ENCODE data around the gene TMEM255A.
"Not testable (repeated sequence)": the region's sequence is repeated elsewhere in the genome, so short reads cannot be mapped to it uniquely, and the experiment has no call there.

TMEM255A gene

GRCh38 chrX:120310861-120311726 is at the start of gene TMEM255A:
Gene TMEM255A (minus strand): TSS chrX:120311461. CDS start chrX:120311309, 152 bp downstream.
- no peak for DNase-seq (ENCODE audit: low read depth)

DNA sequence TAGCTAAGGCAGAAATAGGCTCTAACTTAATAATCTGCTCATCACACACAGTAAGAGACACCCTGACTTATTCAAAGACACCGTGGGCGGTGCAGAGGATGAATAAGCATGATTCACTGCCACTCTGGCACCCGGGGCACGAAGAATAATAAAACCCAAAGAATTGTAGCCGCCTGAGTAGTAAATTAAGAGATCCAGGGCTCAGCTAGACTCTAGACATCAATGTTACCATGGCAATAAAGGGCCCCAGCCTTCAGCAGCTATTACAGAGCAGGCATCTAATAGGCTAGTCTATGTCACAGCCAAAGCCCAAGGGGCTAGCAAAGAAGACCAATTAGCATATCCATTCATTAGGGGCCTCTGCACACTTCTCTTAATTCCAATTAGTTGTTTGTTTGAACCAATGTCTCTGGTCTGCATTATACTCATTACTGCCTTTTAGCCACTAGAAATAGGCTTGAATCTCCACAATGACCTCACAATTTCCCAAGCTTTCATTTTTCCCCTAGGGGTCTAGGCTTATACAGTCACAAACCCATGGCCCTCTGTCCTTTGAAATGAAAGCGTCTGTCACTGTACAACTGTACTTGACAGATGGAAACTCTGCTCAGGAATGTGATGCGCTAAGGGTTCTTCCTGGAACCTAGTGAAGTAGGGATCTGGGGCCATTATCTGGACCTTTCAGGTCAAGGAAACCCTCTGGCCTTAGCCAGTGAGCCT is 47.6 kb upstream of the TMEM255A start:
- DNase-seq (ENCODE audit: low read depth): peak; percentile 72

- DNase-seq (ENCODE audit: low read depth): no peak
Measured at GRCh38 chrX:120357186-120357585, 45.9 kb upstream of the TMEM255A start.

GRCh38 chrX:120356084-120356483 is 44.8 kb upstream of the TMEM255A start:
- no peak for DNase-seq (ENCODE audit: low read depth)

DNA sequence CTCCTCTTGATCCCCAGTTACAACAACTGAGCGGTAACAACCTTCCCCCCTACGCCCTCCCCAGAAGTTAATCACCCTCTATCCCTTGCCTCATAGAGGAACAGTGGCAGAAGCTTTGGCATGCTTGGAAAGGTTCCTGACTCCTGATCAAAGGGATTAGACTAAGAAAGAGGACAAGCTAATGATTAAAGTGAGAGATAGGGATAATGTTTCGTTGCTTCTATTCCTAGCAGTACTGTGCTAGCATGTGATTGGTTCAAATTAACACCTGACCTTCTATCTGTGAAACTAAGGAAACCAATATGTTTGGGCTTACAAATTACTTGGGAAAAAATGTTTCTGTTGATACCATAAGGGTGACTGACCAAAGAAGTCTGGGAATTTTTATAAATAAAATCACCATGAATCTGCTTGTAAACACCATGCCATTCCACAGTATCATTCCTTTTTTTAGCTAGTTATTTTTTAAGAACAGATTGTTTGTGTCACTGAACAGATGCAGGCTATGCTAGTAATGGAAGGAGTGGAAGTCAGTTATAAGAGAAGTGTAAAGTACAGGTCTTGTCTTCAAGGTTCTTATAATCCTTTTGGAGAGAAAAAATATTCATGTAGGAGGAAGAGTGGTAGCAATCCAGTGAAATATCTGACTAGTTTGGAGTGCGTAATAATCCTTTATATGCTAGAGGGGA is 39.3 kb upstream of the TMEM255A start:
- DNase-seq (ENCODE audit: low read depth): no peak

DNA sequence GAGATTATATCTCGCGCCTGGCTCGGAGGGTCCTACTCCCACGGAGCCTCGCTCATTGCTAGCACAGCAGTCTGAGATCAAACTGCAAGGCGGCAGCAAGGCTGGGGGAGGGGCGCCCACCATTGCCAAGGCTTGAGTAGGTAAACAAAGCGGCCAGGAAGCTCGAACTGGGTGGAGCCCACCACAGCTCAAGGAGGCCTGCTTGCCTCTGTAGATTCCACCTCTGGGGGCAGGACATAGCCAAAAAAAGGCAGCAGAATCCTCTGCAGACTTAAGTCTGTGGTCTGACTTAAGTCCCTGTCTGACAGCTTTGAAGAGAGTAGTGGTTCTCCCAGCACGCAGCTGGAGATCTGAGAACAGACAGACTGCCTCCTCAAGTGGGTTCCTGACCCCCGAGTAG is 33.3 kb upstream of the TMEM255A start:
- DNase-seq (ENCODE audit: low read depth): not testable (repeated sequence)

DNA sequence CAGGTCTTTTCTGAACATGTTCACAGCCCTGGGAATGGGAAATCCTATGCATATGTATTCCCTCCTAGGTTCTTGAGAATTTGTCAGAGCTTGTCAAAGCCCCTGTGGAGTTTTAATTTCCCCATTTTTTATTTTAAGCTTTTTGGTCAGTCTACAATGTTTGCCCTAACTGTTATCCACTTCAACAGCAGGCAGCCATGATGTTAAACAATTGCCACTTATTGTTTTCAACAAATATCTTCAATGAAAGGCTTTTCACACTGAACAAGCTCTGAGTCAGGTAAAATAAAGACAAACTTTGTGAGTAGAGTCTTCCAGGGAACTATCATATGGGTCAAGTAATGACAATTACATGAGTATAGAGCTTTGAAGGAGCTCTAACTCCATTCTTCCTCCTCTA is 25.6 kb upstream of the TMEM255A start:
- no peak for DNase-seq (ENCODE audit: low read depth)

DNA sequence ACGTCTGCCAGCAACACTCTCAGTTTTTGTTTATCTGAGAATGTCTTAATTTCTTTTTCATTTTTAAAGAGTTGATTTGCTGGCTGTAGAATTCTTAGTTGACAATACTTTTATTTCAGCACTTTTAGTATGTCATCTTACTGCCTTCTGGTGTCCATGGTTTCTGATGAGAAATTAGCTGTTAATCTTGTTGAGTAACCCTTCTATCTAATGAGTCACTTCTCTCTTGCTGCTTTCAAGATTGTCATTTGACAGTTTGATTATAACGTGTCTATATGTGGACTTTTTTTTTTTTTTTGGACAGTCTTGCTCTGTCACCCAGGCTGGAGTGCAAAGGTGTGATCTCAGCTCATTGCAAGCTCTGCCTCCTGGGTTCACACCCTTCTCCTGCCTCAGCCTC is 24.0 kb upstream of the TMEM255A start:
- no peak for DNase-seq (ENCODE audit: low read depth)

DNA sequence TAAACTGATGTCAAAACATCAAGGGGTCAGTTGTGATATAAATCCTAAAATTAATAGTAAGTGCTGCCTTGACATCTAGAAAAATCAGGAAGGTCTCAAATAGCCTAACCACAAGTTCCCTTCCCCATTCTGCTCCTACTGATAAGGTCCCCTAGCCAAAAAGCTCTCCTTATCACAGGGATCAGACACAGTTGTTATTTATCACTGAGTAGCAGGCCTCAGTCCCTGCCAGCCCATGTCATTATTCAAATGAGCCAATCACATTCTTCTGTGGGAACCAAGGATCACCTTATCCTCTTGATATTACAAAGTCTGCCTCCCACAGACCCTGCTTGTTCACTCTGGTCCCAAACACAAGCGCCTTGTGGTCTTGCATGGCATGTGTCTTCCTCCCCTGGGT is 23.3 kb upstream of the TMEM255A start:
- no peak for DNase-seq (ENCODE audit: low read depth)

GRCh38 chrX:120334151-120334550 is 22.9 kb upstream of the TMEM255A start:
- DNase-seq (ENCODE audit: low read depth): no peak

DNA sequence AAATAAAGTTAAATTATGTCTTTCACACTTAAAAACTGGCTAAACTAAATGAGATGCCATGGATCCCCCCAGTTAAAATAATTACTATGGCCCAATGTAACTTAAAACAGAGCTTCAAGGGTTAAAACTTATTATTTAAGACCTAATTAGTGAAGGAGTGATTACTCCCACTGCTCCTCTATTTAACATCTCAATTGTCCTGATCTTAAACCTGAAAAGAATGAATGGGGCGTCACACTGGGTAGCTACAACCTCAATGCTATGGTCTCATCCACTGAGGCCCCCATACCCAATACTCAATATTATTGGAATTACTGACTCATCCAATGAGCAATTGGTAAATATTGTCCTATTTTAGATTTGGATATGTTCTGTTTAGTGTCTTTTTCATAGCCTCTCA is 21.1 kb upstream of the TMEM255A start:
- DNase-seq (ENCODE audit: low read depth): no peak

GRCh38 chrX:120331116-120331515 is 19.9 kb upstream of the TMEM255A start:
- DNase-seq (ENCODE audit: low read depth): no peak

DNA sequence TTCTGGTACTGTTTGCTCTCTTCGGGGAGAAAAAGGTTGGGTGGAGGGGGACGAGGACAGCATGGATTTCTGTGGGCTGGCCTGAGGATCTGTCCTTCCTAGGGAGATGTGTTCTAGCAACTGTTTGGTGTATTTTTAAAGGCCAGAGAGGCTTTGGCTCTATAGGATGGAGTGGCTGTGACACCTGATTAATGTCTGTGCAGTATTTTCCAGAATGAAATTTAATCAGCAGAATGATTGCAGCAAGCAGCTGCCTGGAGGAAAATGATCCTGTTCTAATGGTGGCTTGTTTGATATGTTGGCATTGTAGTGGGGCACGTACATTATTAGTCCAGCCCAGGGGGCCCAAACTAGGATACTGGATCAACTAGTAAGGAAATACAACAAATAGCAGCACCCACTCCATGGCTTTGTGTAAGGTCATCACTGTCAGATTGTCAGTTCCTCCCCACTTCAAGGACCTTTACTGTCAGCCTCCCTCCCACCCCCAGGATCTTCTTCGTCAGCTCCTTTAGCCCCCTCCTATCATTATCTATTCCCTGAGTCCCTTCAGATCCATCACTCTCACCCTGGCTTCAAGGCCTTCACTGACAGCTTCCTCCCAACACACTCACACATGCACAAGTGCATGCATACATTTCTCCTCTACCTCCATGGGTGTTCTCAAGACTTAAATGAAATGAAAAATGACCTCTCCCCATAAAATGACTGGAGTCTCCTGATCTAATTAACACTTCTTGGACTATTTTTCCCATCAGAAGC is 10.4 kb upstream of the TMEM255A start:
- no peak for DNase-seq (ENCODE audit: low read depth)

DNA sequence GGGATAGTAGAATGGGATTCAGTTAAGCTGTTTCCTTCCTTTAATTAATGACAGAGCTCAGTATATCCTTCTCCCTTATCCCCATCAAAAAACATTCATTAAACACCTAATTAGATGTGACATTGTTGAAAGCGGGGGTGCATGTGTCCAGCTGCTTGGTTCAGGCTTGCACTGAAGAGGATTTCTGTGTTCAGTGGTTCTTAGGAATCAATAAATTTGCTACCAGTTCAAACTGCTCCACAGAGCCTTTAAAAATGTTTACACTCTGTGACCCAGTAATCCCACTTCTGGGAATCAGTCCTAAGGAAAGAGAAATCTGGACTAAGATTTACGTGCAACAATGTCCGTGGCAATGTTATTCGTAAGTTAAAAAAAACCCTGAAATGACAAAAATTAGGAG is 7.2 kb upstream of the TMEM255A start:
- DNase-seq (ENCODE audit: low read depth): no peak

- DNase-seq (ENCODE audit: low read depth): no peak
Measured at GRCh38 chrX:120316587-120317283, 5.5 kb upstream of the TMEM255A start.

DNA sequence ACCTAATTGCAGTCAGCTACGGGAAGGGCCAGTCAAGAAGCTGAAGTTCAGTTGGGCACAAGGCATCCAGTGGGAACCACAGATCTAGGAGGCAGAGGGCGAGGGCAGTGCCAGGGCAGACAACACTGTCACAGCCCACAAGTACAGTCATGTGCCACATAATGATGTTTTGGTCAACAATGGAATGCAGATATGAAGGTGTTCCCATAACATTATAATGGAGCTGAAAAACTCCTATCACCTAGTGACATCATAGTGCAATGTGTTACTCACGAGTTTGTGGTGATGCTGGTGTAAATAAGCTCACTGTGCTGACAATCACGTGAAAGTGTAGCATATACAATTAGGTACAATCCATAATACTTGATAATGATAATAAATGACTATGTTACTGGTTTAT is 4.5 kb upstream of the TMEM255A start:
- no peak for DNase-seq (ENCODE audit: low read depth)

GRCh38 chrX:120311727-120312063 is 434 bp upstream of the TMEM255A start:
- DNase-seq (ENCODE audit: low read depth): no peak

GRCh38 chrX:120309873-120310705 is 1.2 kb downstream of the TMEM255A start:
- no peak for DNase-seq (ENCODE audit: low read depth)

GRCh38 chrX:120308959-120309872 is 2.0 kb downstream of the TMEM255A start:
- no peak for DNase-seq (ENCODE audit: low read depth)

DNA sequence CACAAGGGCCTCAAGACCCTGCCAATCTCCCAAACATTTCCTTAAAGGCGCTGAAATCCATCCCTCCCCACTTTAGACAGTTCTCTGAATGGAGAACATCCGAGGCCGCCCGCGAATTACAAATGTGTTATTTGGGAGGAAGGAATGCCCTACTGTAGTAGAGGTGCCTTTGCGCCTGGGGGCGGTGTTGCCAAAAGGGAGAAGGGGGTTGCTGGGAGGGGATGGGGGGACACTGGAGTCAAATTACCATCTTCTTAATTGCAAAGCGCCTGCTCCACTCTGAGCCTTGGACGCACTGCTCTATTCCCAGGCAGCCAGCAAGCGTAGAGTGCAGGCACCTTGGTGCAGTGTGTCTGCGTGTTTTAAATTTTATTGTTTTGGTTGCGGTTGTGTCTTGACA is 2.7 kb downstream of the TMEM255A start:
- DNase-seq (ENCODE audit: low read depth): no peak

All from stromal cell of bone marrow (primary cell).